ENCODE results near the gene FAM169A. TPM values are rescaled to one million over a fixed set of nuclear protein-coding genes. Genes with fewer than 3 reads are reported as not detected.

FAM169A gene
- total and polyA plus RNA-seq, 2 experiments from 2014 or later = 16.9 to 97.7 TPM

- Histone ChIP-seq H3K27me3 (ENCODE audit: insufficient read depth) (no peaks in the 10 kb centered on the region), H3K4me3 (no peak overlapping the region), H3K4me1 (ENCODE audit: insufficient read depth) (peaks cover 5% of the 10 kb centered on the region), H3K79me2 (replicated peaks; ENCODE audit: insufficient read depth) (peaks cover 55% of the 10 kb centered on the region), H3K9me2 (ENCODE audit: insufficient read depth) (no peaks in the 10 kb centered on the region), H2AFZ (no peak overlapping the region), H3K36me3 (ENCODE audit: insufficient read depth) (peaks cover 19% of the 10 kb centered on the region; the same call in 1 of the 2 replicates), H3K27ac (ENCODE audit: low read depth) (no peak overlapping the region), H4K20me1 (replicated peaks; ENCODE audit: insufficient read depth) (peaks cover 5% of the 10 kb centered on the region; the same call in 1 of the 2 replicates), H3K4me2 (no peak overlapping the region), H3F3A (replicated peaks; ENCODE audit: low read depth) (peaks cover 5% of the 10 kb centered on the region)
- Mint-ChIP-seq H3K27me3 (ENCODE audit: insufficient read depth, low read depth, poor library complexity) (no peaks in the 10 kb centered on the region), H3K36me3 (ENCODE audit: low read depth) (peaks cover 19% of the 10 kb centered on the region), H3K9me3 (no peaks in the 10 kb centered on the region), H3K27ac (no peak overlapping the region), H3K4me3 (no peak overlapping the region), H3K4me1 (peaks cover 11% of the 10 kb centered on the region)
- no peak for TF ChIP-seq JUNB (IDR thresholded peaks at IDR 0.05; ENCODE audit: unreplicated experiment)
- no peak for TF ChIP-seq CTCF (conservative IDR thresholded peaks at IDR 0.05; ENCODE audit: low read depth in 2 of 2)
- no peak for TF ChIP-seq NANOG (IDR thresholded peaks at IDR 0.05; ENCODE audit: borderline replicate concordance)
- no peak for TF ChIP-seq ZNF462 (CRISPR knock-in tag; IDR thresholded peaks at IDR 0.05)
- no peak for TF ChIP-seq POLR2AphosphoS5 (IDR thresholded peaks at IDR 0.05; ENCODE audit: low read depth)
- TF ChIP-seq STAT1 (IDR thresholded peaks at IDR 0.05; ENCODE audit: unreplicated experiment) = no peak
- no peak for TF ChIP-seq EZH2 (IDR thresholded peaks at IDR 0.05; ENCODE audit: low read depth, unreplicated experiment)
- TF ChIP-seq ZNF114 (CRISPR knock-in tag; IDR thresholded peaks at IDR 0.05) = no peak
- no peak for TF ChIP-seq ZNF331 (CRISPR knock-in tag; IDR thresholded peaks at IDR 0.05; ENCODE audit: low read depth)
- no peak for TF ChIP-seq ETS1 (IDR thresholded peaks at IDR 0.05)
- no peak for TF ChIP-seq EZH2phosphoT487 (IDR thresholded peaks at IDR 0.05; ENCODE audit: unreplicated experiment)
- no peak for TF ChIP-seq CREB1 (CRISPR knock-in tag; IDR thresholded peaks at IDR 0.05; ENCODE audit: low read depth)
- no peak for TF ChIP-seq REST (IDR thresholded peaks at IDR 0.05; ENCODE audit: unreplicated experiment)
- ATAC-seq (no peak), DNase-seq (ENCODE audit: low spot score) (no peak)
These were observed 102.7 kb downstream of the FAM169A start for GRCh38 chr5:74763504-74763903.

All from GM23338 (cell line).